ENCODE data around the gene ATXN1. TPM values are rescaled to one million over a fixed set of nuclear protein-coding genes. Genes with fewer than 3 reads are reported as not detected.

The ATXN1 gene
- polyA plus RNA-seq, 1 of the 3 experiments (the other 2 are of a cell fraction) = 7.9 TPM

GRCh38 chr6:16634855-16635254 is 126.4 kb downstream of the ATXN1 start:
- Histone ChIP-seq H3K27me3 (ENCODE audit: insufficient read depth) (no peaks in the 10 kb centered on the region), H3K9me2 (no peaks in the 10 kb centered on the region), H2AFZ (ENCODE audit: low read depth) (no peak overlapping the region), H3K4me1 (ENCODE audit: control insufficient read depth in 1 of 2, insufficient read depth in 2 of 2, low read depth in 1 of 2, low read length in 1 of 2) (peaks cover 0 to 22% of the 10 kb centered on the region in 2 experiments; a peak in 2 of 4 replicates), H4K20me1 (ENCODE audit: insufficient read depth) (0 out of 2 replicates have a peak, but pooled peaks cover 4% of the 10 kb centered on the region), H3K36me3 (replicated peaks in 1 of 2; ENCODE audit: control insufficient read depth in 1 of 2, insufficient read depth in 2 of 2, low read length in 1 of 2) (peaks cover 0 to 10% of the 10 kb centered on the region in 2 experiments), H3K27ac (ENCODE audit: low read depth in 2 of 2, low read length in 1 of 2) (no peak overlapping the region), H3F3A (replicated peaks; ENCODE audit: insufficient read depth) (peaks cover 30% of the 10 kb centered on the region), H3K4me3 (ENCODE audit: low read depth in 2 of 2, low read length in 1 of 2) (no peak overlapping the region), H3K9me3 (no peaks in the 10 kb centered on the region), H3K79me2 (ENCODE audit: insufficient read depth) (peaks cover 61% of the 10 kb centered on the region), H3K4me2 (no peak overlapping the region), H3K9ac (no peak overlapping the region)
- CTCF ChIA-PET = no interaction called here
- WGBS (ENCODE audit: low lambda C conversion rate) = 99% methylated on average over 5 of the region's 5 CpGs
- POLR2A ChIA-PET = no interaction called here
- no peak for TF ChIP-seq ELF1 (IDR thresholded peaks at IDR 0.05)
- TF ChIP-seq RFX5 (IDR thresholded peaks at IDR 0.05; ENCODE audit: low read length) = no peak
- TF ChIP-seq EP300 (IDR thresholded peaks at IDR 0.05; ENCODE audit: borderline replicate concordance in 1 of 2, low read depth in 1 of 2, low read length in 1 of 2) = no peak
- no peak for TF ChIP-seq RCOR1 (IDR thresholded peaks at IDR 0.05; ENCODE audit: low read length)
- TF ChIP-seq RAD21 (IDR thresholded peaks at IDR 0.05; ENCODE audit: low read length) = no peak
- no peak for TF ChIP-seq NRF1 (IDR thresholded peaks at IDR 0.05; ENCODE audit: low read depth, low read length)
- no peak for TF ChIP-seq FOXJ3 (CRISPR knock-in tag; IDR thresholded peaks at IDR 0.05)
- TF ChIP-seq EZH2phosphoT487 (IDR thresholded peaks at IDR 0.05; ENCODE audit: borderline replicate concordance, low read depth) = no peak
- no peak for TF ChIP-seq MXI1 (IDR thresholded peaks at IDR 0.05; ENCODE audit: low read depth, low read length)
- no peak for TF ChIP-seq SMC3 (IDR thresholded peaks at IDR 0.05; ENCODE audit: low read depth, low read length)
- no peak for DNase-seq

GRCh38 chr6:16633961-16634360 is 127.3 kb downstream of the ATXN1 start:
- TF ChIP-seq SIN3A (IDR thresholded peaks at IDR 0.05; ENCODE audit: borderline replicate concordance, low read depth, low read length) (no peak), RCOR1 (IDR thresholded peaks at IDR 0.05; ENCODE audit: low read length) (no peak), PBX3 (IDR thresholded peaks at IDR 0.05) (no peak)
- Histone ChIP-seq H4K20me1 (ENCODE audit: insufficient read depth) (0 out of 2 replicates have a peak, but pooled peaks cover 4% of the 10 kb centered on the region), H3K9me2 (no peaks in the 10 kb centered on the region), H3K79me2 (ENCODE audit: insufficient read depth) (peaks cover 61% of the 10 kb centered on the region), H3K27ac (ENCODE audit: low read depth in 2 of 2, low read length in 1 of 2) (no peak overlapping the region), H3K4me3 (ENCODE audit: low read depth in 2 of 2, low read length in 1 of 2) (no peak overlapping the region), H3K4me1 (ENCODE audit: control insufficient read depth in 1 of 2, insufficient read depth in 2 of 2, low read depth in 1 of 2, low read length in 1 of 2) (peaks cover 0 to 16% of the 10 kb centered on the region in 2 experiments; a peak in 2 of 4 replicates), H3K36me3 (replicated peaks in 1 of 2; ENCODE audit: control insufficient read depth in 1 of 2, insufficient read depth in 2 of 2, low read length in 1 of 2) (peaks cover 0 to 13% of the 10 kb centered on the region in 2 experiments), H3K4me2 (no peak overlapping the region), H3K27me3 (ENCODE audit: insufficient read depth) (no peaks in the 10 kb centered on the region), H2AFZ (ENCODE audit: low read depth) (no peak overlapping the region), H3F3A (replicated peaks; ENCODE audit: insufficient read depth) (peaks cover 23% of the 10 kb centered on the region), H3K9ac (no peak overlapping the region), H3K9me3 (no peaks in the 10 kb centered on the region)
- POLR2A ChIA-PET = no interaction called here
- WGBS (ENCODE audit: low lambda C conversion rate) = 90% methylated on average over 1 of the region's 1 CpG
- CTCF ChIA-PET = no interaction called here
- DNase-seq = no peak

GRCh38 chr6:16633465-16633864 is 127.8 kb downstream of the ATXN1 start:
- ChIA-PET CTCF (no interaction called here), POLR2A (no interaction called here)
- TF ChIP-seq EP300 (IDR thresholded peaks at IDR 0.05; ENCODE audit: borderline replicate concordance in 1 of 2, low read depth in 1 of 2, low read length in 1 of 2) (no peak), CTCF (IDR thresholded peaks at IDR 0.05) (no peak), TAF1 (IDR thresholded peaks at IDR 0.05; ENCODE audit: borderline replicate concordance, low read depth, low read length) (no peak), YY1 (IDR thresholded peaks at IDR 0.05; ENCODE audit: low read depth) (no peak), MXI1 (IDR thresholded peaks at IDR 0.05; ENCODE audit: low read depth, low read length) (no peak), RFX5 (IDR thresholded peaks at IDR 0.05; ENCODE audit: low read length) (no peak), JUND (IDR thresholded peaks at IDR 0.05) (no peak), IRF3 (IDR thresholded peaks at IDR 0.05; ENCODE audit: low read depth, low read length) (no peak), MEF2A (IDR thresholded peaks at IDR 0.05; ENCODE audit: borderline replicate concordance, low read depth) (no peak), MAX (IDR thresholded peaks at IDR 0.05; ENCODE audit: low read depth) (no peak)

More at GRCh38 chr6:16633465-16633864, 127.8 kb downstream of the ATXN1 start:
- WGBS (ENCODE audit: low lambda C conversion rate) = 98% methylated on average over 5 of the region's 5 CpGs
- DNase-seq = no peak
- H3K4me1 ChIP-seq (ENCODE audit: control insufficient read depth in 1 of 2, insufficient read depth in 2 of 2, low read depth in 1 of 2, low read length in 1 of 2) = peaks cover 0 to 16% of the 10 kb centered on the region in 2 experiments; a peak in 2 of 4 replicates
- no peak overlapping the region for H2AFZ ChIP-seq (ENCODE audit: low read depth)
- H3K79me2 ChIP-seq (ENCODE audit: insufficient read depth) = peaks cover 56% of the 10 kb centered on the region
- H3K9ac ChIP-seq = no peak overlapping the region
- no peaks in the 10 kb centered on the region for H3K9me3 ChIP-seq
- H4K20me1 ChIP-seq (ENCODE audit: insufficient read depth) = 0 out of 2 replicates have a peak, but pooled peaks cover 4% of the 10 kb centered on the region
- H3K27me3 ChIP-seq (ENCODE audit: insufficient read depth) = no peaks in the 10 kb centered on the region
- H3K9me2 ChIP-seq = no peaks in the 10 kb centered on the region
- H3K27ac ChIP-seq (ENCODE audit: low read depth in 2 of 2, low read length in 1 of 2) = no peak overlapping the region
- no peak overlapping the region for H3K4me2 ChIP-seq
- no peak overlapping the region for H3K4me3 ChIP-seq (ENCODE audit: low read depth in 2 of 2, low read length in 1 of 2)
- H3F3A ChIP-seq (replicated peaks; ENCODE audit: insufficient read depth) = peaks cover 18% of the 10 kb centered on the region
- H3K36me3 ChIP-seq (replicated peaks in 1 of 2; ENCODE audit: control insufficient read depth in 1 of 2, insufficient read depth in 2 of 2, low read length in 1 of 2) = peaks cover 0 to 14% of the 10 kb centered on the region in 2 experiments

Measured in SK-N-SH (cell line).